ENCODE measurements around the gene CARS2.
"Not testable (repeated sequence)": the region's sequence is repeated elsewhere in the genome, so short reads cannot be mapped to it uniquely, and the experiment has no call there.

Gene CARS2

GRCh38 chr13:110610955-110611595 is 94.8 kb downstream of the CARS2 start:
- no peak for DNase-seq

- no peak for DNase-seq
These were observed 98.2 kb downstream of the CARS2 start for GRCh38 chr13:110607675-110608224.

GRCh38 chr13:110606281-110606680 is 99.6 kb downstream of the CARS2 start:
- not testable (repeated sequence) for DNase-seq

GRCh38 chr13:110605132-110605531 is 100.8 kb downstream of the CARS2 start:
- DNase-seq = no peak

- DNase-seq = no peak
These were observed 104.9 kb downstream of the CARS2 start for GRCh38 chr13:110600980-110601379.

- DNase-seq = no peak
These were observed 105.6 kb downstream of the CARS2 start for GRCh38 chr13:110600261-110600819.

GRCh38 chr13:110597041-110597689 is 108.8 kb downstream of the CARS2 start:
- DNase-seq = no peak

- DNase-seq = peak; percentile 49
These were observed 112.3 kb downstream of the CARS2 start for GRCh38 chr13:110593430-110594130.

- no peak for DNase-seq
These were observed 113.3 kb downstream of the CARS2 start for GRCh38 chr13:110592665-110593064.

Measured in NCI-H510A treated with DMSO at 0.1 percent for 48 hours (cell line).